OCI-LY1 (cell line): ENCODE results near the gene DROSHA.

ENCODE experiments used
- EZH2 ChIP-seq: fragments of 200-600 bp; sonication (generic), shearing (Covaris generic); IDR thresholded peaks from 2 replicates; pipeline ENCODE4 v1.8.0; 2017; ENCODE audit warnings: borderline replicate concordance, mixed run types, mild to moderate bottlenecking, antibody characterized with exemption, low read length, moderate library complexity, mixed read lengths
- TF ChIP-seq, protein P1 (sequence below): fragments of 200-600 bp; sonication (generic), shearing (Covaris generic); IDR thresholded peaks from 2 replicates; pipeline ENCODE4 v1.5.1; 2017; ENCODE audit warnings: mild to moderate bottlenecking, antibody characterized with exemption, low read length, moderate library complexity, mixed read lengths

- TF ChIP-seq, protein P1, sequence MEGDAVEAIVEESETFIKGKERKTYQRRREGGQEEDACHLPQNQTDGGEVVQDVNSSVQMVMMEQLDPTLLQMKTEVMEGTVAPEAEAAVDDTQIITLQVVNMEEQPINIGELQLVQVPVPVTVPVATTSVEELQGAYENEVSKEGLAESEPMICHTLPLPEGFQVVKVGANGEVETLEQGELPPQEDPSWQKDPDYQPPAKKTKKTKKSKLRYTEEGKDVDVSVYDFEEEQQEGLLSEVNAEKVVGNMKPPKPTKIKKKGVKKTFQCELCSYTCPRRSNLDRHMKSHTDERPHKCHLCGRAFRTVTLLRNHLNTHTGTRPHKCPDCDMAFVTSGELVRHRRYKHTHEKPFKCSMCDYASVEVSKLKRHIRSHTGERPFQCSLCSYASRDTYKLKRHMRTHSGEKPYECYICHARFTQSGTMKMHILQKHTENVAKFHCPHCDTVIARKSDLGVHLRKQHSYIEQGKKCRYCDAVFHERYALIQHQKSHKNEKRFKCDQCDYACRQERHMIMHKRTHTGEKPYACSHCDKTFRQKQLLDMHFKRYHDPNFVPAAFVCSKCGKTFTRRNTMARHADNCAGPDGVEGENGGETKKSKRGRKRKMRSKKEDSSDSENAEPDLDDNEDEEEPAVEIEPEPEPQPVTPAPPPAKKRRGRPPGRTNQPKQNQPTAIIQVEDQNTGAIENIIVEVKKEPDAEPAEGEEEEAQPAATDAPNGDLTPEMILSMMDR: no peak
- TF ChIP-seq EZH2: no peak
These were observed 35.6 kb downstream of the DROSHA start for GRCh38 chr5:31496301-31496700.
